ENCODE results near the gene RAB17. TPM values are rescaled to one million over a fixed set of nuclear protein-coding genes. Genes with fewer than 3 reads are reported as not detected.

RAB17 gene
- total and polyA plus RNA-seq, 12 donors: 1.9 to 7.6 (median 4.8) TPM

DNA sequence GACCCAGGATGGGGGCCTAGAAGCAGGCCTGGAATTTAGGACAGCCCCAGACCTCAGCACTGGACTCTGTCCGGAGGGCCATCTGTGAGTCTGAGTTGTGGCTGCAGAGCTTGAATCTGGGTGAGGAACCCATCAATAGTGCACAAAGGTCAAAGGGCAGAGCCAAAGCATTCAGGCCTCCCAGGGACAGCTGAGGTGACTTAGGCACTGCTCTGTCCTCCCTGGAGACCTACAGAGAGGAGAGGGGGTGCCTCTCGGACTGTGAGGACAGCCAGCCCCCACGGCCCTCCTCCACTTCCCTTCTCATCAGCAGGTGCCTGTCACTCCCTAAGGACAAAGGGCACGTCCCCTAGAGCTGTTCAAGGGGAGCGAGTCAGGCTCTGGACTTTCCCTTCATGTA is 49.3 kb downstream of the RAB17 start:
- H3K27ac ChIP-seq: no peak overlapping the region
- no peaks in the 10 kb centered on the region for H3K9me3 ChIP-seq
- no peak for DNase-seq
- no peak overlapping the region for H3K4me3 ChIP-seq
- 71 to 77% methylated on average over 5 of the region's 5 CpGs for WGBS, 2 donors
- intact Hi-C loops (cut with DNase I): no loop called here
- peaks cover 7 to 23% (median 16%) of the 10 kb centered on the region in 9 donors for H3K4me1 ChIP-seq
- TF ChIP-seq, protein P1, sequence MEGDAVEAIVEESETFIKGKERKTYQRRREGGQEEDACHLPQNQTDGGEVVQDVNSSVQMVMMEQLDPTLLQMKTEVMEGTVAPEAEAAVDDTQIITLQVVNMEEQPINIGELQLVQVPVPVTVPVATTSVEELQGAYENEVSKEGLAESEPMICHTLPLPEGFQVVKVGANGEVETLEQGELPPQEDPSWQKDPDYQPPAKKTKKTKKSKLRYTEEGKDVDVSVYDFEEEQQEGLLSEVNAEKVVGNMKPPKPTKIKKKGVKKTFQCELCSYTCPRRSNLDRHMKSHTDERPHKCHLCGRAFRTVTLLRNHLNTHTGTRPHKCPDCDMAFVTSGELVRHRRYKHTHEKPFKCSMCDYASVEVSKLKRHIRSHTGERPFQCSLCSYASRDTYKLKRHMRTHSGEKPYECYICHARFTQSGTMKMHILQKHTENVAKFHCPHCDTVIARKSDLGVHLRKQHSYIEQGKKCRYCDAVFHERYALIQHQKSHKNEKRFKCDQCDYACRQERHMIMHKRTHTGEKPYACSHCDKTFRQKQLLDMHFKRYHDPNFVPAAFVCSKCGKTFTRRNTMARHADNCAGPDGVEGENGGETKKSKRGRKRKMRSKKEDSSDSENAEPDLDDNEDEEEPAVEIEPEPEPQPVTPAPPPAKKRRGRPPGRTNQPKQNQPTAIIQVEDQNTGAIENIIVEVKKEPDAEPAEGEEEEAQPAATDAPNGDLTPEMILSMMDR (IDR thresholded peaks at IDR 0.05): no peak
- H3K36me3 ChIP-seq: peaks cover 0 to 17% (median 0%) of the 10 kb centered on the region in 9 donors
- peak in 2 of 8 donors; percentile 13 to 14 for ATAC-seq
- no peaks in the 10 kb centered on the region for H3K27me3 ChIP-seq

DNA sequence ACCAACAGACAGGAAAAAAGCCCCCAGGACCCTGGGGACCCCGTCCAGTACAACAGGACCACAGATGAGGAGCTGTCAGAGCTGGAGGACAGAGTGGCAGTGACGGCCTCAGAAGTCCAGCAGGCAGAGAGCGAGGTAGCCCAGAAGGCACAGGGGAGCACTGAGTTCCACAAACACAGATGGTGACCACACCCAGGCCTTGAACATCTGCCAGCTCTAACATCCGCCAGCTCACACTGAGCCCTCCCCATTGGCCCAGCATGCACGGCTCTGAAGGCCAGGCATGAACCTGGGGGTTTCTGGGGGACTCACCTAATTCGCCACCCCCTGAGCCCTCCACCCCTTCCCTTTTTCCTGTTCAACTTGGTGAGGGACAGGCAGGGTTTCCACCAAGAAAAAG is 49.7 kb downstream of the RAB17 start:
- peak; percentile 78 to 95 (median 90) for ATAC-seq
- no peaks in the 10 kb centered on the region for H3K9me3 ChIP-seq
- peak; percentile 72 to 78 for DNase-seq
- intact Hi-C loops (cut with DNase I): no loop called here
- no peak overlapping the region for H3K4me3 ChIP-seq
- TF ChIP-seq, protein P1 (IDR thresholded peaks at IDR 0.05): no peak
- H3K36me3 ChIP-seq: peaks cover 0 to 17% (median 0%) of the 10 kb centered on the region in 9 donors
- H3K4me1 ChIP-seq: peaks cover 7 to 23% (median 16%) of the 10 kb centered on the region in 9 donors
- no peaks in the 10 kb centered on the region for H3K27me3 ChIP-seq
- 43 to 50% methylated on average over 6 of the region's 6 CpGs for WGBS, 2 donors
- peak overlapping the region in 1 of 10 donors; percentile 13 for H3K27ac ChIP-seq

DNA sequence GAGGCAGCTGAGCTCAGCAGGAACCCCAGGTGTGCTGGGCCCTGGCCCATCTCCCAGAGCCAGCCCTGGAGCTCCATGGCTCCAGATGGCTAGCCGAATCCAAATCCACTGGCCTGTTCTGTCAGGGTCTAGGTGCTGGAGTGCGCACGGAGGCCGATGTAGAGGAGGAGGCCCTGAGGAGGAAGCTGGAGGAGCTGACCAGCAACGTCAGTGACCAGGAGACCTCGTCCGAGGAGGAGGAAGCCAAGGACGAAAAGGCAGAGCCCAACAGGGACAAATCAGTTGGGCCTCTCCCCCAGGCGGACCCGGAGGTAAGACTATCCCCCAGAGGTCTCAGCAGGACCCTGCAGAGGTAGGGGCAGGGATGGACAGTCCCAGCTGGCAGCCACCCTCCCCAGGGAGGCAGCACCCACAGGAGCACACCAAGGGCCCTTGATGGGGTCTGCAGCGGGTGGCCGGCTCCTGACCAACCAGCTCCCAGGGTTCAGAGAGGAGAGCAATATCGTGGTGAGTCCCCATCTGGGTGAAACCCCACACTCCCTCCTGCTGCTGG is 50.2 kb downstream of the RAB17 start:
- WGBS, 2 donors: 67 to 78% methylated on average over 13 of the region's 13 CpGs
- DNase-seq (no peak), ATAC-seq (peak in 7 of 8 donors; percentile 8 to 69 (median 36))
- H3K4me1 ChIP-seq: peaks cover 7 to 23% (median 16%) of the 10 kb centered on the region in 9 donors
- TF ChIP-seq, protein P1 (IDR thresholded peaks at IDR 0.05): no peak
- intact Hi-C loops (cut with DNase I): no loop called here
- H3K9me3 ChIP-seq: no peaks in the 10 kb centered on the region
- H3K27me3 ChIP-seq: no peaks in the 10 kb centered on the region
- H3K4me3 ChIP-seq: no peak overlapping the region
- H3K27ac ChIP-seq: peak overlapping the region in 2 of 10 donors; percentile 5 to 13
- H3K36me3 ChIP-seq: peaks cover 0 to 18% (median 0%) of the 10 kb centered on the region in 9 donors

DNA sequence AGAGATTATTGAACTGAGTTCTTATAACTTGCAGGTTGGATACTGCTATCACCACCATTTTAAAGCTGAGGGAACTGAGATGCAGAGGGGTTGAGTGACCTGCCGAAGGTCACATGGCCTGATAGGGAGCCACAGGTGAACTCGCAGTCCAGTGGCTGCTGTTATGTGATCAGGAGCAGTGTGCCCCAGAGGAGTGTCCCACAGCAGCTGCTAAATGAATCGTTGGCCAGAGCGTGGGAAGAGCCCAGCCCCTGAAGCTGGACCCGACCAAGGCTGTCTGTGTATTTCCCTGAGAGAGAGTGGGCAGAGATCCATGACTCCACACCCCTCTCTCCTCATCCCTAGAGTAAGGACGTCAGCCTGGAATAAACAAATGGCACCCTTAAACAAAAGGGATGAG is 50.9 kb downstream of the RAB17 start:
- no peak for DNase-seq
- no peak overlapping the region for H3K4me3 ChIP-seq
- peaks cover 0 to 19% (median 0%) of the 10 kb centered on the region in 9 donors for H3K36me3 ChIP-seq
- no peaks in the 10 kb centered on the region for H3K9me3 ChIP-seq
- H3K27me3 ChIP-seq: no peaks in the 10 kb centered on the region
- no peak overlapping the region for H3K27ac ChIP-seq
- 54 to 55% methylated on average over 6 of the region's 6 CpGs for WGBS, 2 donors
- peaks cover 7 to 23% (median 16%) of the 10 kb centered on the region in 9 donors for H3K4me1 ChIP-seq
- ATAC-seq: peak in 5 of 8 donors; percentile 27 to 69 (median 43)
- intact Hi-C loops (cut with DNase I): no loop called here
- TF ChIP-seq, protein P1 (IDR thresholded peaks at IDR 0.05): no peak

Measured in heart right ventricle (tissue), 16 donors.